ENCODE data around the gene DEPDC7.

DNA sequence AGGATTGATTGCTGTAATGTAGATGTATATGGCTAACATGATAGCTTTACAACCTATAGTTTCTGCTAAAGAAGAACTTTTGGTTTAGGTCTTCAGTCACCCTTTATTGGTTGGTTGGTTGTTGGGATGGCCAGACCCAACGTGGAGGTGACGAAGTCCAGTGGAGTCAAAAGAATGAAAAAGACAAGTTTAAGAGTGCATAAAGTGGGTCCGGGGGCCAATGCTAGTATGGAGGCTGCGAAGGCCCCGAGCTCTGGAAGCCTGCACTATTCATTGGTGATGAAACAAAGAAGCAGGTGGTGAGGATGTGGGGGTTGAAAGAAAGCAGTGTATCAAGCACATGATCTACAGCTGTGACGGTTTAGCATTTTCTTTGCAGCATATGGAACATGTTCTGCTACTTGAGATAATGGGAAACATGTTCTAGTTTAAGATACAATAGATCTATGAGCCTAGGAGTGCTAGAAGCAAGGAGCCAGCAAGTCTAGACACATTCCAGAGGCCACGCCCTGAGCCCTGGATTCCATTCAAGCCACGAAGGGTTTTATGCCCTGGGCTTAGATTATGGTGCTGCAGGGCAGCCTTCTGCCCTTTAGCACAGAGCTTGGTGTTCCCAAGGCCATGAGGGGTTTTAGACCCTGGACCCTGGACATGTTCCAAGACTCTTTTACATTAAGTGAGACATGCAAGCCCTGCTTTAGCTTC is 30.0 kb downstream of the DEPDC7 start:
- TF ChIP-seq CREB1 (CRISPR knock-in tag; IDR thresholded peaks at IDR 0.05; ENCODE audit: low read depth) (no peak), EZH2 (IDR thresholded peaks at IDR 0.05; ENCODE audit: low read depth, unreplicated experiment) (no peak), POLR2AphosphoS5 (IDR thresholded peaks at IDR 0.05; ENCODE audit: low read depth) (no peak), JUNB (IDR thresholded peaks at IDR 0.05; ENCODE audit: unreplicated experiment) (no peak), EZH2phosphoT487 (IDR thresholded peaks at IDR 0.05; ENCODE audit: unreplicated experiment) (no peak), ZNF114 (CRISPR knock-in tag; IDR thresholded peaks at IDR 0.05) (no peak), ZNF331 (CRISPR knock-in tag; IDR thresholded peaks at IDR 0.05; ENCODE audit: low read depth) (no peak), NANOG (IDR thresholded peaks at IDR 0.05; ENCODE audit: borderline replicate concordance) (no peak)
- TF ChIP-seq, protein P1, sequence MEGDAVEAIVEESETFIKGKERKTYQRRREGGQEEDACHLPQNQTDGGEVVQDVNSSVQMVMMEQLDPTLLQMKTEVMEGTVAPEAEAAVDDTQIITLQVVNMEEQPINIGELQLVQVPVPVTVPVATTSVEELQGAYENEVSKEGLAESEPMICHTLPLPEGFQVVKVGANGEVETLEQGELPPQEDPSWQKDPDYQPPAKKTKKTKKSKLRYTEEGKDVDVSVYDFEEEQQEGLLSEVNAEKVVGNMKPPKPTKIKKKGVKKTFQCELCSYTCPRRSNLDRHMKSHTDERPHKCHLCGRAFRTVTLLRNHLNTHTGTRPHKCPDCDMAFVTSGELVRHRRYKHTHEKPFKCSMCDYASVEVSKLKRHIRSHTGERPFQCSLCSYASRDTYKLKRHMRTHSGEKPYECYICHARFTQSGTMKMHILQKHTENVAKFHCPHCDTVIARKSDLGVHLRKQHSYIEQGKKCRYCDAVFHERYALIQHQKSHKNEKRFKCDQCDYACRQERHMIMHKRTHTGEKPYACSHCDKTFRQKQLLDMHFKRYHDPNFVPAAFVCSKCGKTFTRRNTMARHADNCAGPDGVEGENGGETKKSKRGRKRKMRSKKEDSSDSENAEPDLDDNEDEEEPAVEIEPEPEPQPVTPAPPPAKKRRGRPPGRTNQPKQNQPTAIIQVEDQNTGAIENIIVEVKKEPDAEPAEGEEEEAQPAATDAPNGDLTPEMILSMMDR (conservative IDR thresholded peaks at IDR 0.05; ENCODE audit: low read depth in 2 of 2): no peak
- TF ChIP-seq, protein P2, sequence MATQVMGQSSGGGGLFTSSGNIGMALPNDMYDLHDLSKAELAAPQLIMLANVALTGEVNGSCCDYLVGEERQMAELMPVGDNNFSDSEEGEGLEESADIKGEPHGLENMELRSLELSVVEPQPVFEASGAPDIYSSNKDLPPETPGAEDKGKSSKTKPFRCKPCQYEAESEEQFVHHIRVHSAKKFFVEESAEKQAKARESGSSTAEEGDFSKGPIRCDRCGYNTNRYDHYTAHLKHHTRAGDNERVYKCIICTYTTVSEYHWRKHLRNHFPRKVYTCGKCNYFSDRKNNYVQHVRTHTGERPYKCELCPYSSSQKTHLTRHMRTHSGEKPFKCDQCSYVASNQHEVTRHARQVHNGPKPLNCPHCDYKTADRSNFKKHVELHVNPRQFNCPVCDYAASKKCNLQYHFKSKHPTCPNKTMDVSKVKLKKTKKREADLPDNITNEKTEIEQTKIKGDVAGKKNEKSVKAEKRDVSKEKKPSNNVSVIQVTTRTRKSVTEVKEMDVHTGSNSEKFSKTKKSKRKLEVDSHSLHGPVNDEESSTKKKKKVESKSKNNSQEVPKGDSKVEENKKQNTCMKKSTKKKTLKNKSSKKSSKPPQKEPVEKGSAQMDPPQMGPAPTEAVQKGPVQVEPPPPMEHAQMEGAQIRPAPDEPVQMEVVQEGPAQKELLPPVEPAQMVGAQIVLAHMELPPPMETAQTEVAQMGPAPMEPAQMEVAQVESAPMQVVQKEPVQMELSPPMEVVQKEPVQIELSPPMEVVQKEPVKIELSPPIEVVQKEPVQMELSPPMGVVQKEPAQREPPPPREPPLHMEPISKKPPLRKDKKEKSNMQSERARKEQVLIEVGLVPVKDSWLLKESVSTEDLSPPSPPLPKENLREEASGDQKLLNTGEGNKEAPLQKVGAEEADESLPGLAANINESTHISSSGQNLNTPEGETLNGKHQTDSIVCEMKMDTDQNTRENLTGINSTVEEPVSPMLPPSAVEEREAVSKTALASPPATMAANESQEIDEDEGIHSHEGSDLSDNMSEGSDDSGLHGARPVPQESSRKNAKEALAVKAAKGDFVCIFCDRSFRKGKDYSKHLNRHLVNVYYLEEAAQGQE (IDR thresholded peaks at IDR 0.05; ENCODE audit: unreplicated experiment): no peak
- TF ChIP-seq, protein P3, sequence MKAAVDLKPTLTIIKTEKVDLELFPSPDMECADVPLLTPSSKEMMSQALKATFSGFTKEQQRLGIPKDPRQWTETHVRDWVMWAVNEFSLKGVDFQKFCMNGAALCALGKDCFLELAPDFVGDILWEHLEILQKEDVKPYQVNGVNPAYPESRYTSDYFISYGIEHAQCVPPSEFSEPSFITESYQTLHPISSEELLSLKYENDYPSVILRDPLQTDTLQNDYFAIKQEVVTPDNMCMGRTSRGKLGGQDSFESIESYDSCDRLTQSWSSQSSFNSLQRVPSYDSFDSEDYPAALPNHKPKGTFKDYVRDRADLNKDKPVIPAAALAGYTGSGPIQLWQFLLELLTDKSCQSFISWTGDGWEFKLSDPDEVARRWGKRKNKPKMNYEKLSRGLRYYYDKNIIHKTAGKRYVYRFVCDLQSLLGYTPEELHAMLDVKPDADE (IDR thresholded peaks at IDR 0.05): no peak
- TF ChIP-seq, protein P4, sequence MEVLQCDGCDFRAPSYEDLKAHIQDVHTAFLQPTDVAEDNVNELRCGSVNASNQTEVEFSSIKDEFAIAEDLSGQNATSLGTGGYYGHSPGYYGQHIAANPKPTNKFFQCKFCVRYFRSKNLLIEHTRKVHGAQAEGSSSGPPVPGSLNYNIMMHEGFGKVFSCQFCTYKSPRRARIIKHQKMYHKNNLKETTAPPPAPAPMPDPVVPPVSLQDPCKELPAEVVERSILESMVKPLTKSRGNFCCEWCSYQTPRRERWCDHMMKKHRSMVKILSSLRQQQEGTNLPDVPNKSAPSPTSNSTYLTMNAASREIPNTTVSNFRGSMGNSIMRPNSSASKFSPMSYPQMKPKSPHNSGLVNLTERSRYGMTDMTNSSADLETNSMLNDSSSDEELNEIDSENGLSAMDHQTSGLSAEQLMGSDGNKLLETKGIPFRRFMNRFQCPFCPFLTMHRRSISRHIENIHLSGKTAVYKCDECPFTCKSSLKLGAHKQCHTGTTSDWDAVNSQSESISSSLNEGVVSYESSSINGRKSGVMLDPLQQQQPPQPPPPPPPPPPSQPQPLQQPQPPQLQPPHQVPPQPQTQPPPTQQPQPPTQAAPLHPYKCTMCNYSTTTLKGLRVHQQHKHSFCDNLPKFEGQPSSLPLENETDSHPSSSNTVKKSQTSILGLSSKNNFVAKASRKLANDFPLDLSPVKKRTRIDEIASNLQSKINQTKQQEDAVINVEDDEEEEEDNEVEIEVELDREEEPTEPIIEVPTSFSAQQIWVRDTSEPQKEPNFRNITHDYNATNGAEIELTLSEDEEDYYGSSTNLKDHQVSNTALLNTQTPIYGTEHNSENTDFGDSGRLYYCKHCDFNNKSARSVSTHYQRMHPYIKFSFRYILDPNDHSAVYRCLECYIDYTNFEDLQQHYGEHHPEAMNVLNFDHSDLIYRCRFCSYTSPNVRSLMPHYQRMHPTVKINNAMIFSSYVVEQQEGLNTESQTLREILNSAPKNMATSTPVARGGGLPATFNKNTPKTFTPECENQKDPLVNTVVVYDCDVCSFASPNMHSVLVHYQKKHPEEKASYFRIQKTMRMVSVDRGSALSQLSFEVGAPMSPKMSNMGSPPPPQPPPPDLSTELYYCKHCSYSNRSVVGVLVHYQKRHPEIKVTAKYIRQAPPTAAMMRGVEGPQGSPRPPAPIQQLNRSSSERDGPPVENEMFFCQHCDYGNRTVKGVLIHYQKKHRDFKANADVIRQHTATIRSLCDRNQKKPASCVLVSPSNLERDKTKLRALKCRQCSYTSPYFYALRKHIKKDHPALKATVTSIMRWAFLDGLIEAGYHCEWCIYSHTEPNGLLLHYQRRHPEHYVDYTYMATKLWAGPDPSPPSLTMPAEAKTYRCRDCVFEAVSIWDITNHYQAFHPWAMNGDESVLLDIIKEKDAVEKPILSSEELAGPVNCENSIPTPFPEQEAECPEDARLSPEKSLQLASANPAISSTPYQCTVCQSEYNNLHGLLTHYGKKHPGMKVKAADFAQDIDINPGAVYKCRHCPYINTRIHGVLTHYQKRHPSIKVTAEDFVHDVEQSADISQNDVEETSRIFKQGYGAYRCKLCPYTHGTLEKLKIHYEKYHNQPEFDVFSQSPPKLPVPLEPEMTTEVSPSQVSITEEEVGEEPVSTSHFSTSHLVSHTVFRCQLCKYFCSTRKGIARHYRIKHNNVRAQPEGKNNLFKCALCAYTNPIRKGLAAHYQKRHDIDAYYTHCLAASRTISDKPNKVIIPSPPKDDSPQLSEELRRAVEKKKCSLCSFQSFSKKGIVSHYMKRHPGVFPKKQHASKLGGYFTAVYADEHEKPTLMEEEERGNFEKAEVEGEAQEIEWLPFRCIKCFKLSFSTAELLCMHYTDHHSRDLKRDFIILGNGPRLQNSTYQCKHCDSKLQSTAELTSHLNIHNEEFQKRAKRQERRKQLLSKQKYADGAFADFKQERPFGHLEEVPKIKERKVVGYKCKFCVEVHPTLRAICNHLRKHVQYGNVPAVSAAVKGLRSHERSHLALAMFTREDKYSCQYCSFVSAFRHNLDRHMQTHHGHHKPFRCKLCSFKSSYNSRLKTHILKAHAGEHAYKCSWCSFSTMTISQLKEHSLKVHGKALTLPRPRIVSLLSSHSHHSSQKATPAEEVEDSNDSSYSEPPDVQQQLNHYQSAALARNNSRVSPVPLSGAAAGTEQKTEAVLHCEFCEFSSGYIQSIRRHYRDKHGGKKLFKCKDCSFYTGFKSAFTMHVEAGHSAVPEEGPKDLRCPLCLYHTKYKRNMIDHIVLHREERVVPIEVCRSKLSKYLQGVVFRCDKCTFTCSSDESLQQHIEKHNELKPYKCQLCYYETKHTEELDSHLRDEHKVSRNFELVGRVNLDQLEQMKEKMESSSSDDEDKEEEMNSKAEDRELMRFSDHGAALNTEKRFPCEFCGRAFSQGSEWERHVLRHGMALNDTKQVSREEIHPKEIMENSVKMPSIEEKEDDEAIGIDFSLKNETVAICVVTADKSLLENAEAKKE (CRISPR knock-in tag; IDR thresholded peaks at IDR 0.05): no peak
